ENCODE results near the gene ITM2C.

ITM2C gene

DNA sequence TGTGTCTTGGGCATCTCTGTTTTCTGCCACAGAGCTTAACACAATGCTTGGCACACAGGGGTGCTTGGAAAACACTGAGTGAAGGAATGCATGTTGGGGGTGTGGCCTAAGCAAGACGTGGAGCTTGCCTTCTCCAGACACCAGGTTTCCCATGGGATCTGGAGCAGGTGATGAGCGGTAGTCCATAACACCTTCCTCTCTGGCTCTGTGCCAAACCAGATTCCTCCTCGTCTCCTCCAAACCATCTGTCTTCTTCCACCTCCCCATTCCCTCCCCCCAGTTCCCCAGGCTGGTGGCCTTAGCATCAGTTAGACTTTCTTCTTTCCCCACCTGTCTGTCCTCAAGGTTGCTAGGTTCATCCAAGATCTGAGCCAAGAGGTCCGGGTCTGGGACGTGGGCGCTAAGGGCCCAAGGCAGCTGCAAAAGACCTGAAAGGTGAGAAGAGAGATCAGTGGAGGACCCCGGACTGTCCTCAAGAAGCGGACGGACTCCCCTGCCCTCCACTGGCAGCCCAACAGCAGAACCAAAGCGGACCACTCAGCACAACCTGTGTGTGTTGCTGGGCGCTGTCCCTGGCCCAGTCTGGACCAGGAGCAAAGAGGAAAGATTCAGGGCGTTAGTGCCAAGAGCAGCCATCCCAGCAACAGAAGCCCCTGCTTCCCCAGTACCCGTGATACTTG is 1.2 kb upstream of the ITM2C start:
- no peak overlapping the region for H3K4me3 ChIP-seq (replicated peaks in 1 of 2; ENCODE audit: low read depth in 2 of 2, low read length in 2 of 2)
- TF ChIP-seq, protein P1, sequence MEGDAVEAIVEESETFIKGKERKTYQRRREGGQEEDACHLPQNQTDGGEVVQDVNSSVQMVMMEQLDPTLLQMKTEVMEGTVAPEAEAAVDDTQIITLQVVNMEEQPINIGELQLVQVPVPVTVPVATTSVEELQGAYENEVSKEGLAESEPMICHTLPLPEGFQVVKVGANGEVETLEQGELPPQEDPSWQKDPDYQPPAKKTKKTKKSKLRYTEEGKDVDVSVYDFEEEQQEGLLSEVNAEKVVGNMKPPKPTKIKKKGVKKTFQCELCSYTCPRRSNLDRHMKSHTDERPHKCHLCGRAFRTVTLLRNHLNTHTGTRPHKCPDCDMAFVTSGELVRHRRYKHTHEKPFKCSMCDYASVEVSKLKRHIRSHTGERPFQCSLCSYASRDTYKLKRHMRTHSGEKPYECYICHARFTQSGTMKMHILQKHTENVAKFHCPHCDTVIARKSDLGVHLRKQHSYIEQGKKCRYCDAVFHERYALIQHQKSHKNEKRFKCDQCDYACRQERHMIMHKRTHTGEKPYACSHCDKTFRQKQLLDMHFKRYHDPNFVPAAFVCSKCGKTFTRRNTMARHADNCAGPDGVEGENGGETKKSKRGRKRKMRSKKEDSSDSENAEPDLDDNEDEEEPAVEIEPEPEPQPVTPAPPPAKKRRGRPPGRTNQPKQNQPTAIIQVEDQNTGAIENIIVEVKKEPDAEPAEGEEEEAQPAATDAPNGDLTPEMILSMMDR (IDR thresholded peaks at IDR 0.05; ENCODE audit: low read depth, low read length) = no peak
- no peak for DNase-seq (ENCODE audit: low read depth in 2 of 2)

DNA sequence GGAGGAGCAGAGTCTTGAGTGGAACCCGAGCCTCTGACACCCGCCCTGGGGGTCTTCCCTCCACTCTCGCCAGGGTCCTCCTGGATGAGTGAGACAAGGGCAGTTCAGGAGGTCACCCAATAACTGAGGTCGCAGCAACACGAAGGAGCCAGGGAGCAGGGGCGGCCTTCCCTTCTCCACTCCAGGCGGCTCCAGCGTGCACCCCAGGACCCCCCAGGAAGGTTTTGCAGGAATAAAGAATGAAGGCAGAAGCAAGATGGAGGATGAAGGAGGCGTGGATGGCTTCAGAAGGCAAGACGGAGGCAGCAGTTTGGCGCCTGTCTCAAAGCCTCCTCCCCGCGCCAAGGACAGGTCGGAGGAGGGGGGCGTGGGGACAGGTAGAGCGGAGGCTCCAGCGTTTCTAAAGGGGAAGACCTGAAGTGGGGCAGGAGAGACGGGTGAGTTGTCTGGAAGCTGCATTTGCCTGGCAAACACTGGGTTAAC is 579 bp upstream of the ITM2C start:
- DNase-seq (ENCODE audit: low read depth in 2 of 2) = no peak
- H3K4me3 ChIP-seq (replicated peaks in 1 of 2; ENCODE audit: low read depth in 2 of 2, low read length in 2 of 2) = peak overlapping the region; percentile 56 to 78
- TF ChIP-seq, protein P1 (IDR thresholded peaks at IDR 0.05; ENCODE audit: low read depth, low read length) = no peak

DNA sequence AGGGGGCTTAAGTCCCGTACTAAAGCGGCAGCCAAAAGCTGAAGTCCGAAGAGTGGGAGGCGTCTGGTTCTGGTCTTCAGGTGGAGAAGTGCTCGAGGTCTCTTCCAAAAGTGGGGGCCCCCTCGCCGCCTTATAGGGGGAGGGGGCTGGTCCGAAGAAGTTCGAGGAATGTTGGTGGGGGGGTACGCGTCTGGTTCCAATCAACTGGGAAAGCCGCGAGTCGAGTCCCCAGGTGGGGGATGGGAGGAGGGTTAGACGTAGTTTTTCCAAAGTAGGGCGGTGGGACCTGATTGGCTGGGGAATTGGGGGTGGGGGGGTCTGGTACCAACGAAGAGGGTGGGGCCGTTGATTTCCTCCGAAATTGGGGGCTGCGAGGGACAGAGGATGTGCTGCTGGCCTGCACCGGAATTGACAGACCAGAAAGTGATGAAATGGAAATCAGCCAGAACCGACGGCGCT is 594 bp downstream of the ITM2C start:
- peak overlapping the region; percentile 56 to 78 for H3K4me3 ChIP-seq (replicated peaks in 1 of 2; ENCODE audit: low read depth in 2 of 2, low read length in 2 of 2)
- TF ChIP-seq, protein P1 (IDR thresholded peaks at IDR 0.05; ENCODE audit: low read depth, low read length) = no peak
- DNase-seq (ENCODE audit: low read depth in 2 of 2) = peak in 1 of 2 donors; percentile 20

DNA sequence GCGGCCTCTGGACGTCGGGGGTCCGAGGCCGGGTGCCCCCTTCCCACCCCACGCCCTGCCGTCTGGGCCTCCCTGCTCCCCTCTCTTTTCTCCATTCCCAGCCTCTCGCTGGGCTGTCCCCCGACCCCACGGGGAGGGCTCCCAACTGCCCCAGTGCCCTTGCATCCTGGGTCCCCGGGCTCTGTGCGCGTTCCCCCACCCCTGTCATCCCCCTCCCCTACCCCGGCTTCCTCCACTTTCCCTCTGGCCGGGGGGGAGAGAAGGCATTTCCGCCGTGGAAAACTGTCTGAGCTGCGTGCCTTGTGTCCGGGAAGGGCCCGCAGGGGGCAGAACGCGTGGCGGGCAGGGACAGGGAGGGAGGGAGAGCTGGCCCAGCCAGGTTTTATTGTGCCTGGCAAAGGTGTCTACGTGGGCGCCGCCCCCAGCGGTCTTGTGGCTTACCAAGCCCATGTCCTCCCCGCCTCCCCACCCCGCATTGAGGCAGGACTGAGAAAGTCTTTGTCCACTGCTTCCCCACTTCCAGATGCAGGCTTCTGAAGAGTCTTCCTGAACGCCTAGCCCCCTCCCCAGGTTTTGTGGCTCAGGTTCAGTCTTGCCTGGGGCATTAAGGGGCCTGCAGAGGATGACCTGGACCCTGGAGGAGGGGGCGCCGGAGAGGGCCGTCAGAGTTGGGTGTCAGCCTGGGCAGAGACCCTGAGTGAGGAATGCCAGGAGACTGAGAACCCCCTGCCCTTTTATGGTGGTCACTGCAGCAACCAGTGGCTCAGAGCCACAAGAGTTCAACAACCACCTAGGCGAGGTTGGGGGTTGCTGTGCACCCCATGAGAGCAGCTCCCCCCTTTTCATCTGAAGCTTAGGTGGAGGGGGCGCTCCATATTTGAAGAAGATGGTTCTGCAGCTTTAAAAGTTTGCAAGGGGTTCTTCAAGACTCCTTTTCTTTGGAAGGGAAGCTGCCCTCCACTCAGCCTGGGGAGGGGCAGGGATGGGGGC is 1.3 kb downstream of the ITM2C start:
- peak in 1 of 2 donors; percentile 35 for DNase-seq (ENCODE audit: low read depth in 2 of 2)

DNA sequence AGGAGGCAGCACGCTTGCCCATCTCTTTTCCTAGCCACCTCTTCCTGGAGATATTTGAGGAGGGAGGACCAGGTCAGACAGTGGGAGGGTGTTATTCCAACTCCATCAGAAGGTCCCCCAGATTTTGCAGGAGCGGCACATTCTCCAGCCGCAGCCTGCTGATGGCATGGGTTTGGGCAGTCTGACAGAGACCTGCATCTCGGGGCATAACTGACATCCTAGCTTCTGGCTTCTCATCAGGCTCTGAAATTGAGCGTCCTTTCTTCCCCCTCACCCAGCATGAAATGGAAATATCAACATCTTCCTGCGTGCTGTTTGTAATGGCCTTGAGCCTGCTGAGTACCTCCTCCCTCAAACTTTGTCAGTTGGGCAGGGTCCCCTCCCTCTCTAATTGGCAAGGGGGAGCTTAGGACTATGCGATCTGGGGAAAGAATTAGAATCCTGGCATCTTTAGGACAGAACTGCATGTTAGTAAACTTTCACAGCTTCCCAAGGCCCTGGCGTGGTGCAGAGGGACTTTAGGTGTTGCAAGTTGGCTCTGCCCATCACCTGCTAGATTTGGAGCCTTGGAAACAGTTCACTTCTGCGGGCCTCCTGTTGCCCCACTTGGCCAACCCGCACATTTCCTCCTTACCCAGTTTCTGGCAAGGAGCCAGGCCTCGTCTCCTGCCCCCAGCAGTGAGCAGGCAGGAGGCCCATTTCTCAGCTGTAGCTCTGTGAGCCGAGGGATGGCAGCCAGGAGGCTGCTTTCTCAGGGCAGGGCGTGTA is 2.2 kb downstream of the ITM2C start:
- TF ChIP-seq, protein P1 (IDR thresholded peaks at IDR 0.05; ENCODE audit: low read depth, low read length) = no peak
- peak; percentile 19 to 57 for DNase-seq (ENCODE audit: low read depth in 2 of 2)
- no peak overlapping the region for H3K4me3 ChIP-seq (replicated peaks in 1 of 2; ENCODE audit: low read depth in 2 of 2, low read length in 2 of 2)

More for the DNA sequence above, 1.3 kb downstream of the ITM2C start:
- TF ChIP-seq, protein P1 (IDR thresholded peaks at IDR 0.05; ENCODE audit: low read depth, low read length) = peak; percentile 9
- H3K4me3 ChIP-seq (replicated peaks in 1 of 2; ENCODE audit: low read depth in 2 of 2, low read length in 2 of 2) = peak overlapping the region; percentile 56 to 78

All from cardiac fibroblast (primary cell).